GM19238 (cell line): ENCODE measurements around the gene ATP7B.

Experiments
- DNase-seq: peaks from one replicate; pipeline ENCODE4 v3.0.0; 2011; ENCODE audit warnings: low spot score; ENCODE audit not compliant: insufficient read length

ATP7B gene

DNA sequence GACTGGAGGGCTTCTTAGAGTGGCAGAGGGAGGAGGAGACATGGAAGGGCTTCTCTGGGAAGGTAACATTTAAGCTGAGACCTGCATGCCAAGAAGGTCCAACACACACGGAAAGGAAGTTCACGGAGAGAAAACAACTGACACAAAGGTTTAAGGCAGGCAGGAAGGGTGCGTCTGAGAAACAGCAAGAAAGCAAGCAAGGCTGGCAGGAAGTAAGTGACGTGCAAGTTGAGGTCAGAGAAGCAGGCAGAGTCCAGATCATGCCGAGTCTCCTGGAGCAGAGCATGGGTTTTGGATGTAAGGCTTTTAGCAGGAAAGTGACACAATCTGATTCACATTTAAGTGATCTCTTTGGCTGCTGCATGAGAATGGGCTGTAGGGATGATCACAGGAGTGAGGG, 60.5 kb downstream of the ATP7B start:
- DNase-seq = no peak

DNA sequence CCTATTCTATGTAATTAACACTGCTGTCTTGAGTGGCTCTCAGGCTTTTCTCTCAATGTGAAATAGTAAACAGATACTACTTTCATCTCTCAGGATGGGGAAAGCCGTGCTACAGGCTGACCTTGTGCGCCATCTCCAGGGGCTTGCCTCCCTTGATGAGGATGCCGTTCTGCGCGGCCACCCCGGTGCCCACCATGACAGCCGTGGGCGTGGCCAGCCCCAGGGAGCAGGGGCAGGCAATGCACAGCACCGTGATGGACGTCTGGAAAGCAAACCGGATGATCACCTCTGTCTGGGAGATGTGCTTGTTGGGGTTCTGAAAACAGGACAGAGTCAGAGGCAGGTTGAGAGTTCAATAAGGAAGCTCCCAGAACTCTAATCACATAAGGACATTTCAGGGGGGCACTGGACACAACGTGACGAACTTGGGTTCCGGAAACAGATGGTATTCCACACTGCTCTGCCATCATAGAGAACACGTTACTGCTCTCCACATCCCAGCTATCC, 65.0 kb downstream of the ATP7B start:
- no peak for DNase-seq

DNA sequence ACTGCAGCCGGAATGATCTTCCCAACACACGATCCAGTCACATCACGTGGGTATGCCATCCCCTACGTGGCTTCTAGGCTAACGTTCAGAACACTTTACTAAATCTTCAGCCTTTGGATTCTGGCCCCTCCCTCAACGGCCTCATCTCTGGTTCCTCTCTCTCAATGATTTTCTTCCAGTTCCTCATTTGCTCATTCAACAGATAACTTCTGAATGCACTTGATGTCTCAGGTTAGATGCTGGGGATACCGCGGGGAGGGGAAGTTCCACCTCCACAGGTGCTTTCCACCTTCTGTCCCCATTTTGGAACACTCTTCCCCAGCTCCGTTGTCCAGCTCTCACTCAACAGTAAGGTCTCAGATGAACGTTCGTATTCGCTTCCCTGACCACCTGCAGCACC, 66.1 kb downstream of the ATP7B start:
- DNase-seq = no peak

DNA sequence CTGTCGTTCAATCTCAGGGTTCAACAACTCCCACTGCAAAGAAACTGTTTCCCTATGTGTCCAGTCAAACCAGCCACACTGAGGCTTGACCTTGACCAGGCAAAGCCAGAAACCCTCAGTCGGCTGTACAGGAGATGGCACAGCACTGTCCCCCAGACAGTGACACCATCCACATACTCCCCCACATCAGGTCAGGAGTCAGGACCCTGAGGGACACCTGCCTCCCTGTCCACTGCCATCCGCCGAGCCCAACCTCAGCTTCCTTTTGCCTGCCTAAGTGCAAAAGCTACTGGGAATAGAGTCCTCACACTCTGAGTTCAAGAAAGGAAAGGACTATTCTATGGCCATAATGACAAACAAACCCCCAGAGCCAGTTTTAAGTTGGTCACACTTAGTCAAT, 66.8 kb downstream of the ATP7B start:
- DNase-seq = no peak

DNA sequence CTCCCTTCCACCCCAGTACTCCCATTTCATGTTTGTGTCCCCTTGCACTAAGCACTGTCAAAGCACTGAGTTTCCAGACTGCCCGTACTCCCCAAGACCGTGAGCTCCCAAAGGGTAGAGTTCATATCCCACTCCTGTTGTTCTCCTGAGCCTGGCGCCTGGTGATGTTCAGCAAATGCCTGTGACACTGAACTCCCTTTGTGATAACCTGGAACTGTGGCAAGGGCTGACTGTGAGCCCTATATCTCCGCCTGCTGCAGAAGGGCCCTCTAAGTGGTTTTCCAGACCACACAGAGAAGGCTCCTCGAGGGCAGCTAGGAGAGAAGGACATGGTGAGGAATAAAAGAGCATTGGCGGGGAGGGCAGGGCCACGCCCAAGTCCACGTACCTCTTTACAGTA, 67.5 kb downstream of the ATP7B start:
- no peak for DNase-seq

DNA sequence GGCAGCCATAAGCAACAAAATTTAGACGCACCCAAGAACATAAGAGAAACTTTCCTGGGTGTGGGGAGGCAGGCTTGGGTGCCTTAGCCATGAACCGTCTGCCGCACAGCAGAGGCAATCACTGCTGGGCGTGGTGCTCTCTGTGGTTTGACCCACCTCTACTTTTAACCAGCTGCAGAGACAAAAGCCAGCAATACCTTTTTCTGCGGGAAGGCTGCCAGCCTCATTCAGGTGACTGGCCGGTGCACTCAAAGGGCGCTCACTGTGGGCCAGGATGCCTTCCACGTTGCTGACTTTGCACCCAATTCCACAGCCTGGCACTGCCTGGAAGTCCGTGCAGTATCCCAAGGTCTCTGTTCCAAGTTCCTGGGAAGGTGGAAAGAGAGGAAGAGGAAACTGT, 69.1 kb downstream of the ATP7B start:
- DNase-seq = no peak

DNA sequence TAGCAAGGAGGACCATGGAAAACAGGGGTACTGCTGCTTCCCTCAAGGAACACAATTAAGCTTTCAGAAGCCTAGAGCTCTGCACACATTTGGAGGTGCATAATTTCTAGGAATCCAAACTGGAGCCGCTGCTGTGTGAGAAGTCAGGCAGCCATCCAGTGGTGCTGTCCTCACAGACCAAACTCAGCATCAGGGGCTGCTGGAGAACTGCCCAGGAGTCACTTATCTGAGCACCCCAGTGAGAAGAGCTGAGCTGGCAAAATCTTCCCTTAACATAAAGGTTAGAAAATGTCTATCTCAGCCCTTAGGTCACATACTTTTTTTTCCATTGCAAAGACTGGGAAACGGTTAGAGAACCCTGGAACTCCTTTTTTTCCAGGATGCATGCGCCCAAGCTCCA, 72.8 kb downstream of the ATP7B start:
- no peak for DNase-seq

DNA sequence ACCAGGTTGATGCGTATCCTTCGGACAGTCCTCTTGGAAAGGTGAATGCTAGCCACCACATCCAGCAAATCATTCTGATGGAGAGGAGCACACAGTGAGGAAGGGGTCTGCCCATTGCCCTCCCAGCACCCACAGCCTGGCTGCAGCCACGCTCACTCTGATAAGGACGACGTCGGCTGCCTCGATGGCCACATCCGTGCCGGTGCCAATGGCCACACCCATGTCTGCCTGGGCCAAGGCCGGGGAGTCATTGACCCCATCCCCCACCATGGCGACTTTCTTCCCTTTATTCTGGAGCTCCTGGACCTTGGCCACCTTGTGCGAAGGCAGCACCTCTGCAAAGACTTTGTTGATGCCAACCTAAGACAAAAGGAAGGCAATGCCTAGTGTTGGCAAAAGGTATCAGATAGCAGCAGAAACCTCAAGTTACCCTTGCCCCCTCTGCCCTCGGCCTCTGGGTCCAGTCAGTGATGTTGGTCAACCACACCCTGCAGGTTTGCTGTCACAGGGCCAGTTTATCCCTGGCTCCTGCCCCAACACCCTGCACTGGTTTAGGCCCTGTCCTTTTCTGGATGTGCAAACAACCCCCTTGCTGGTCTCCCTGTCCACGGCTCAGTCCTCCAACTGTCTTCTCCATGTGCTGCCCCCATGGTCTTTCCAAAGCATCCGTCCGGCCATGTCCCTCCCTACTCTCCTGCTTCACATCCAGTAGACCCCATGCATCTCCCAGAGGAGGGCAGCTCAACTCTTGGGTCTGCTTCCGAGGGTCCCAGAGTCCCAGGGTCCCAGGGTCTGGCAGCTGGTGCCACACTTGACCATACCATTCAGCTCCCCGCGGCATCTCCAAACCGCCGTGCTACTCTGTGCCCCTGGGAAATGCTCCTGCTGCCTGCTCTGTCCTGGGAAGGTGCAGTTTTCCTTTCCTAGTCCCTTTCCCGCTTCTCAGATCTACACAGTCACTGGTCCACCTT, 73.6 kb downstream of the ATP7B start:
- no peak for DNase-seq

DNA sequence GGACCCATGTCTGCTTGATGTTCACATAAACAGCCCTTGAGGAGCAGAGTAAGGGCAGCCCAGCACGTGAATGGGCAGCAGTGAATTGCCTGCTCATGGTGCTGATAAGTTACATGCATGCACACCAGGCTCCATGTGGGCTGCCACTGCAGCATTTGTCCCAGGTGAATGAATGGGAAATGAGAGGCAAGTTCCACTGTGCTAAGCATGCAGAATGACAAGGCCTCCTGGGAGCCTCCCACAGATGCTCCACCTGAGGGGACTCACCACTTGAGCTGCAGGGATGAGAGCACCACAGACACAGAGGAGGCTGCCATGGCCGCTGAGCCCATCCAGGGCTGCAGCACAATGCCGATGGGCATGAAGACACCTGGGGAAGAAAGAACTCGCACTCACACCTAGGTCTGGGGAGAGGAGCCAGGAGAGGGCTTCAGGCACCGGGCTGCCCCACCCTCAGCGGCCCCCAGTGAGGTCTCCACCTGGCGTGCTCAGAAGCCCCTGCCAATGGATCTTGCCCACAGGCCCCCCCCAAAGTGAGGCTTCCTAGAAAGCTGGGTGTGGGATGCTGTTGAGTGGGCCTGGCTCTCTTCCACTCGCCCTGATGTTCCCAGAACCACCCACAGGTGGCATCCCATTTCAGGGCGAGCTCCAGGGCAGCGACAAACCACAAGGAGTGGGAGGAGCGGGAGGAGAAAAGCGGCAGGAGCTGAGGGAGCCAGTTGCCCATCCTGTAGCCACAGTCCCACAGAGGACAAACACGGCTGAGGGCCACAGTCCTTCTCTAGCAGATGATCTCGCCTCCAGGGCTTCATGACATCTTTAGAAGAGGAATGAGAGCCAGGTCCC, 75.7 kb downstream of the ATP7B start:
- DNase-seq = no peak

DNA sequence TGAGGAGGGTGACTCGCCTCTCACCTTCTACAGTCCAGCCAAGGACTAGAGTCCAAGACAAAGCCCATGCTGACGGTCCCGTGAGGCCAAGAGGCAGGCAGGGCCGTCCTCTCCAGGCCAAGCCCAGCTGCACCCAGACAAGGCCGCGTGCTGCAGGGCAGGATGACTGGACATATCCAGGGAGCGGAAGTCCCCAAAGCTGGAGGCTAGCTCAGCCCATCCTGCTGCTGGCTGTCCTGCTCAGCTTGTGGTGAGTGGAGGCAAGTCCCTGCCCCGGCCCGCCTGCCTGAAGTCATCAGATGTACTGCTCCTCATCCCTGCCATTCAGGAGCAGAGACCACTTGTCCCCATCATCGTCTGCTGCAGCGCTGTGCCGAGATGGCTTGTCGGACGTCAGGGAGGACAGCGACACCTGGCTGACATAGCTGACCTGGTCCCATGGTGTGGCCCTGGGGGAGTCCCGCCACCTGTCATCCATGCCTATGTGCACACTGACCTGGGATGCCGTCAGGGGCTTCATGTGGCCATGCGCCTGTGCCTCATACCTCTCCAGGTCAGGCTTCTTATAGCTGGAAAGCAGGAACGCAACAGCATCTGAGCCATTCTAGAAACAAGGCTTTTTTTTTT, 76.7 kb downstream of the ATP7B start:
- DNase-seq = no peak

DNA sequence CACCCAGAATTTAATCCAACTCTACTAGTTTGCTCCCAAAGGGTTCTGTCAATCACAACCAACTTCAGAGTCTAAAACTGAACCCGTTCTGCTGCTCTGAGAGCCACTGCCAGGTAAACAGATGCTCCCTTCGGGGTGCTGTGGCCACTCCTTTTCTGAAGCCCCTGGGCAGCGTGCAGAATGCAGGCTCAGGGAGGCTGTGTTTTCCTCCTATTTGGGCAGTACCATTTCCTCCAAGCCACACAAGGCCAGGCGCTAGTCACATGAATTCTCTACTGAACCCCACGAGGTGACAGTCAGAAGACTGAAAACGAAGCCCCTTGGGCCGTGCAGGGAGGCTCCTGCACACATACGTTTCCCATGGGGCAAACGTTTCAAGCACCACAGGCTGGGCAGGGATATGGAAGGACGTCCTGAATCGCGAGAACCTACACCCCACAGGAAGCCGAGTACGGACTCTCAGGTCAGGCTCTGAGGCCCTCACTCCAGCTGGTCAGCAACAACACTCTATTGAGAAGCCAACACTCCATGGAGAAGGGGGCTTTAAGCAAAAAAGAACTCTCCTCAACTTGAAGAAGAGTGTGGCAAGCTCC, 77.7 kb downstream of the ATP7B start:
- DNase-seq = no peak

DNA sequence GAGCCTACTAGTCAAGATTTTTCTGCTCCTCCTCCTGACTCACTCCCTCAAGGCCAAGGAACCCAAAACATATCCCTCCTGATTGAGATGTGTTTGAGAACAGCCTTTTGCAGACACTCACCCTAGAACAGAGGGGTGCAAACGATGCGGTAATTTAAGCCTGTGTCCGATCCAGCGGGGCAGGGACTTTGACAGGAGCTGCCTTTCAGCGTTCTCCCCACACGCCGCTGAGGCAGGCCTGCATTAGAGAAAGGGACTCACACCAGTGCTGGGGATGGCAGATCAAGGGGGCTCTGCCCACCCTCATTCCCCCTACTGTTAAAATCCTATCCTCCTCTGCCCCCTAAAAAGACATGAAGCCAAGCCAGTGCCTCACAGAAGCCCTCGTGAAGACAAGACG, 79.0 kb downstream of the ATP7B start:
- no peak for DNase-seq

DNA sequence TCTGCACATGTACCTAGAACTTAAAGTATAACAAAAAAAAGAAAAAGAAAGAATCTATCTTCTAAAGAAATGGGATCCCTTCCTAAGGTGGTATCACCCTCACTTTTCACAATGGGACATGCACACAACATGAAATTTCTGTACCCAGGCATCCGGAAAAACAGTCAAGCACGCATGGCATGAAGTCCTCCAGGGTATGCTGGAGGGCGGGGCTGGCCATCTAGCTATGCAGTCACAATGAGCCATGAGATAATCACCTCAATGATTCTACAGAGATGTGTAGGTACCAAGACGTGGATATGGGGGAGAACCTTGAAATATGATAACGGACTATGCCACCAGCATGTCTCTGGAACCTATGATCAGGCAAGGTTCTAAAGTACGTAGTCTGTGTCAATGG, 79.6 kb downstream of the ATP7B start:
- DNase-seq = no peak

DNA sequence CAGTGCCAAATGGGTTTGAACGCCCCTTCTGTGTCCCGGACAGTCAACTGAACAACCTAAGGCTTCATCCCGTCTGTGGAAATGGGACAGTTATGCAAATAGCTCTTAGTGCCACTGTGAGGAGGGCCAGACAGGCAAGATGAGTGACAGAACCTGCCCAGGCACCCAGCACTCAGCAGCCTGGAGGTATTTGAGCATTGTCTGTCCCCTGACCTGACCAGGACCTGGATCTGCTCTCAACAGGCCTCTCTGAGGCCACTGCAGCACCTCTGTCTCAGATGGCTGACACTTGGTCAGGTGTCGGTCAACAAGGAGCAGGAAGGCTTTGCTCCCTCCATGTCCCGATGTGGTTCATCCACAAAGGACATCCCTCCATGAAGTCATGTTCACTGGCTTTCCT, 81.6 kb downstream of the ATP7B start:
- no peak for DNase-seq

DNA sequence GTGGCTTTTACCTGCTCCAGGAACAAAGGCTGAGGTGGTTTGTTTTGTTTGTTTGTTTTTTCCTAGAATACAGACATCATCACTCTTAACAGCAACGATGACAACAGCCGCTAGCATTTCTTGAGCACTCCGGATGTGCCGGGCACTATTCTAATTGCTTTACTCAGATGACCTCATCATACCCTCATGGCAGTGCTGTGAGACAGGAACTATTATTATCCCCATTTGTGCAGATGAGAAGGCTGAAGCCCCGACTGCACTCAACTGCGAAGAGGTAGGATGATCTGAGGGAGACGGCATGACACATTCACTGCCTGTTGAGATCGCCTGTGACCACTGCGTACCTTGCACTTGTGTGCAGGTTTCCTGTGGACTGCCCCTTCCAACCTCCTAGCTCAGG, 83.0 kb downstream of the ATP7B start:
- DNase-seq = no peak

DNA sequence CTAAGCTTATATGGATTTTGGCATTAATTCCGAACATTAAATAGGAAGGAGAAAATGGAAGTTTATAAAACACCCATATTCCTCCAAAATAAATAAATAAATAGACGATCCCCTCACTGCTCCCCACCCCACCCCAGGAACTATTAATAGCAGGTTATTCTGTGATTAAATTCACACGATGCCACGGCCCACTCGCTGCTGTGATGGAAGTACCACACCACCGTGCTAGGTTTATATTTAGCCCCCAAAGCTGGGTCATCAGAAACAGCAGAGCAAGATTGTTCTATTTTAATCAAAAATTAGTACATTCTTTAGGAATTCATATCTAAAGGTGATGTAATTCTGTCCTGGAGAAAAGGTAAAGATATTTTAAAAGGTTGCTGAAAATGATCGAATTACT, 84.1 kb downstream of the ATP7B start:
- DNase-seq = no peak

DNA sequence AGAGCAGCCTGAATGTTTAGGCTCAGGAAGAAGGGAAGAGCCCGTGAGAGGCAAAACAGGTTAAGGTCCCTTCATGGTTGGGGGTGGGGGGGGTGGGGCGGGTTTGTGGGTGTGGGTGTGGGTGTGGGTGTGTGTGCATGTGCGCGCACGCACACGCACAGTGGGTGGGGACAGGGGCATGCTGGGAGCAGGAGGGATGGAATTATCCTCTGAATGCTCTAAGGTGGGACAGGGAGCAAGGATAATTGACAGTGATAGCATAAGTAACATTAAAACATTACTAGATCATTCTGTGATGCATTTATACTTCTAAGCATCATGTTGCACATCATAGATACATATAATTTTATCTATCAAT, 84.7 kb downstream of the ATP7B start:
- no peak for DNase-seq

DNA sequence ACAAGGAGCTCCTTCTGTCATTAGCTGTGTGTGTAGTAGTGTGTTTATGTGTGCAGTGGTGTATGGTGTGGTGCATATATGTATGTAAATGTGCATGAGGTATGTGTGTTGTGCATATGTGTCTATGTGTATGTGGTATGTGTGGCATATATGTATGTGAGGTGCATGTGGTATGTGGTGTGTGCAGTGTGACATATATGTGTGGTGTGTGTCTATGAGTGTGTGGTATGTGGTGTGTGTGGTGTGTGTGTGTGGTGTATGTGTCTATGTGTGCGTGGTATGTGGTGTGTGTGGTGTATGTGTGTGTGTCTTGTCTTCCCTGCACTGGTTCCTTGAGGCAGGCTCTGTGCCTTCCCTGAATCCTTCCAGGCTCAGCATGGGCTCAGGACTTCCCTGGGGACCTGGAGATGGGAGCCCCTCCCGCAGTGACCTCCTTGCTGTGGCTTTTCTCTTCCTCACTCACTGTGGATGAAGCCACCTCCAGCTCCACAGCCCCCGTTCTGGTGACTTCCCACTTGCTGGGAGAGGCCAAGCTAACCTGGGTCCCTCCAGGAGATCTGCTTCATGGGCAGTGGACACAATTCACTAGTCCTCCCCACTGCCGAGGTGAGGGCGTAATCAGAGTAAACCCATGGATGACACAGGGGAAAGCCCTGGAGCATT, 85.3 kb downstream of the ATP7B start:
- DNase-seq = no peak

DNA sequence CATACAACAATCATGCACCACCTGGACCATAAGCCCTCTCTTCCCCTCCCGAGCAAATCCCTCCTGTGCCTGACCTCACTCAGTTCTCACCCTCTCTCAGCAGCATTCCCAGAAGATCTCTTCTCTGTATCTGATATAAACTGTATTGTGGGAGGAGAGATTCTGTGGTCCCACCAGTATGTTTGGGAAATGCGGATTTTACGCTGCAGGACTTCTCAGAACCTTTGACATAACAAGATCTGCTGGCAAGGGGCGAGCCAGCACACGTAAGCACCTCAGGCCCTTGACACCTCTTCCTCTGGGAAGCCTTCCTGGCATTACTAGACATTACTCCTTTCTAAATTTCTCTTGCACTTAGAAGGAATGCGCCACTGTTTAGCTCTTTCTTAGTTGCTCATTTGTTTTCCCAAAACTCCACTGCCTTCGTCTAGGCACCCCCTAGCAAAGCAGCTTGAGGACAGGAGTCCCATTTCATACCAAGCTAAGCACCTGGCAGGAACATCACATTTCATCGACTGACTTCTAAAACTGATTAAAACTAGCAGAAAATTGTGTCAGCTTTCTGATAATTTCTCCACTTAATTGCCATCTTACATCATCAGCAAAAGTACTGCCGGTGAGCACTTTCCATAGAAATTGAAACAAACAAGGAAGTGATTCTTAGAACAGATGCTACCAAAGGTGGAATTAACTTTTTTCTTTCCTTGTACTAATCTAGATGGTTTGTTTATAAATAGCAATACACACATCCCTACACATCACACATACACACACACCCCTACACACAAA, 86.3 kb downstream of the ATP7B start:
- DNase-seq = no peak

DNA sequence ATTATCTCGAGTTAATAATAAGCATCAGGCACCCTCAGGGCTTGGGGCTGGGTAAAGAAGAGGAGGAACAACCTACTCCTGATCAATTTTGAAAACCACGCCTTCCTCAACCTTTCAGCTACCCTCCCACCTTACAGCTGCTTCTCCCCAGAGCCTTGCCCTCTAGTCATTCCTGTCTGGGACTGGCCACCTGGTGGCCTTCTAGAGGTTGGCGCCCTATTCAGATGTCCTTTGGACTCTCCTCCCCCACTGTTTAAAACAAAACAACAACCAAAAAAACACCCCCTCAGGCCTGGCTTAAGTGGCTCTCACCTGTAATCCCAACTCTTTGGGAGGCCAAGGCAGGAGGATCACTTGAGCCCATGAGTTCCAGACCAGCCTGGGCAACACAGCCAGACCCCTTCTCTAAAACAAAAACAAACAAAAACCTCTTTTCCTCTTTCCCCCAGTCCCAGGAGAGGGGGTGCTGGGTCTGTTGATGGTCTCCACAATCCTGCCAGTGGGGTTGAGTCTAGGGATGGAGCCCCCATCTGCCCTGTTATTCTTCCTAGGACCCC, 87.2 kb downstream of the ATP7B start:
- DNase-seq = no peak
